IMR-90 (cell line): Measurements from ENCODE around the gene RNF141. TPM values are rescaled to one million over a fixed set of nuclear protein-coding genes. Genes with fewer than 3 reads are reported as not detected.

ENCODE experiments used
- ATAC-seq: fragments of 200-7000 bp; cut with Tn5 transposase; 2 replicates; pipeline ENCODE4 v1.9.1; 2020; ENCODE audit warnings: low read depth, mild to moderate bottlenecking, moderate library complexity
- BruUV-seq: library from RNA; stranded (reverse); fragments of 400-500 nt; replicated peaks from 2 replicates; lab custom pipeline; 2021; lab: Mats Ljungman, UMichigan
- CTCF ChIA-PET: fragments of 300-600 bp; formaldehyde crosslinking; extraction: SDS; loops from one replicate; lab custom pipeline; 2021; ENCODE audit warnings: antibody characterized with exemption; lab: Yijun Ruan, JAX
- POLR2A ChIA-PET: fragments of 300-600 bp; sonication (Branson Sonifier 250); formaldehyde crosslinking; loops from one replicate; lab custom pipeline; 2022; ENCODE audit warnings: antibody characterized with exemption; ENCODE audit not compliant: unreplicated experiment; lab: Charles Lee
- DNase-seq: peaks from one replicate; pipeline ENCODE4 v3.0.0; 2013
- H2AFZ ChIP-seq: replicated peaks from 2 replicates; pipeline ENCODE3; 2013; ENCODE audit warnings: low read length, mild to moderate bottlenecking; ENCODE audit not compliant: poor library complexity
- H2AK5ac ChIP-seq: 2 replicates; pipeline ENCODE4 v1.6.1; 2013; ENCODE audit warnings: low read depth, low read length, inconsistent platforms
- H2AK9ac ChIP-seq: replicated peaks from 2 replicates; pipeline ENCODE3; 2013; ENCODE audit warnings: mild to moderate bottlenecking, low read depth, low read length, moderate library complexity; ENCODE audit not compliant: poor library complexity
- H2BK120ac ChIP-seq: 2 replicates; pipeline ENCODE4 v1.6.1; 2013; ENCODE audit warnings: low read depth, low read length, inconsistent platforms
- H2BK15ac ChIP-seq: 3 replicates; pipeline ENCODE4 v1.6.1; 2013; ENCODE audit warnings: low read depth, low read length, inconsistent platforms
- H2BK20ac ChIP-seq: 2 replicates; pipeline ENCODE4 v1.6.1; 2013; ENCODE audit warnings: low read depth, mild to moderate bottlenecking, inconsistent platforms, low read length, moderate library complexity
- H2BK5ac ChIP-seq: 2 replicates; pipeline ENCODE4 v1.6.1; 2013; ENCODE audit warnings: mild to moderate bottlenecking, low read depth, low read length, inconsistent platforms; ENCODE audit not compliant: poor library complexity, severe bottlenecking
- H3K14ac ChIP-seq: replicated peaks from 2 replicates; pipeline ENCODE4 v1.6.1; 2013; ENCODE audit warnings: low read depth, low read length, inconsistent platforms
- H3K18ac ChIP-seq: 2 replicates; pipeline ENCODE4 v1.6.1; 2013; ENCODE audit warnings: low read depth, low read length, control low read depth
- H3K23ac ChIP-seq: 2 replicates; pipeline ENCODE4 v1.6.1; 2013; ENCODE audit warnings: low read depth, low read length, inconsistent platforms
- H3K27ac ChIP-seq: 2 replicates; pipeline ENCODE4 v1.5.1; 2013; ENCODE audit warnings: mild to moderate bottlenecking, control low read depth, low read length; ENCODE audit not compliant: insufficient read depth
- H3K27me3 ChIP-seq: 2 replicates; pipeline ENCODE4 v1.6.1; 2013; ENCODE audit warnings: low read length; ENCODE audit not compliant: control insufficient read depth, insufficient read depth
- H3K36me3 ChIP-seq: 2 replicates; pipeline ENCODE4 v1.6.1; 2013; ENCODE audit warnings: low read length, mixed read lengths; ENCODE audit not compliant: control insufficient read depth, insufficient read depth
- H3K4ac ChIP-seq: 2 replicates; pipeline ENCODE4 v1.6.1; 2013; ENCODE audit warnings: low read depth, low read length, inconsistent platforms
- H3K4me1 ChIP-seq: 2 replicates; pipeline ENCODE4 v1.6.1; 2013; ENCODE audit warnings: low read length, mixed read lengths; ENCODE audit not compliant: control insufficient read depth, insufficient read depth
- H3K4me2 ChIP-seq: 2 replicates; pipeline ENCODE4 v1.6.1; 2013; ENCODE audit warnings: low read depth, mild to moderate bottlenecking, control low read depth, low read length, moderate library complexity
- H3K4me3 ChIP-seq: 2 replicates; pipeline ENCODE4 v1.5.1; 2013; ENCODE audit warnings: low read depth, mild to moderate bottlenecking, control low read depth, low read length, moderate library complexity; ENCODE audit not compliant: insufficient read depth
- H3K56ac ChIP-seq: 2 replicates; pipeline ENCODE4 v1.6.1; 2013; ENCODE audit warnings: low read length, inconsistent platforms; ENCODE audit not compliant: insufficient read depth; ENCODE audit errors: extremely low read depth
- H3K79me1 ChIP-seq, 2 experiments: 2 replicates each; pipeline ENCODE4 v1.6.1; 2013; ENCODE audit warnings: low read length in 2 of 2, inconsistent platforms in 1 of 2, low read depth in 1 of 2
- H3K9ac ChIP-seq: 2 replicates; pipeline ENCODE4 v1.6.1; 2013; ENCODE audit warnings: low read depth, low read length, control low read depth
- H3K9me1 ChIP-seq: 2 replicates; pipeline ENCODE4 v1.6.1; 2013; ENCODE audit warnings: low read length, inconsistent platforms; ENCODE audit not compliant: insufficient read depth
- H3K9me3 ChIP-seq: 2 replicates; pipeline ENCODE4 v1.6.1; 2013; ENCODE audit warnings: low read length; ENCODE audit not compliant: control insufficient read depth, insufficient read depth
- H4K20me1 ChIP-seq: 2 replicates; pipeline ENCODE4 v1.6.1; 2013; ENCODE audit warnings: low read length, inconsistent platforms; ENCODE audit not compliant: insufficient read depth
- H4K5ac ChIP-seq: 2 replicates; pipeline ENCODE4 v1.6.1; 2013; ENCODE audit warnings: mild to moderate bottlenecking, low read depth, low read length, control low read depth
- H4K8ac ChIP-seq, 2 experiments: 2 replicates each; pipeline ENCODE4 v1.6.1; 2013; ENCODE audit warnings: low read depth in 2 of 2, low read length in 2 of 2, control low read depth in 1 of 2, inconsistent platforms in 1 of 2
- H4K91ac ChIP-seq: 2 replicates; pipeline ENCODE4 v1.6.1; 2013; ENCODE audit warnings: low read depth, low read length, inconsistent platforms; ENCODE audit not compliant: insufficient read depth
- FOS ChIP-seq: fragments of 150-350 bp; IDR thresholded peaks from 2 replicates; pipeline ENCODE4 v1.6.1; 2016; ENCODE audit warnings: low read depth, low read length
- SMC3 ChIP-seq: fragments of 150-350 bp; IDR thresholded peaks from 2 replicates; pipeline ENCODE4 v1.6.1; 2016; ENCODE audit warnings: low read depth, mild to moderate bottlenecking, antibody characterized with exemption, low read length, moderate library complexity
- WGBS, 2 experiments: methylation state at CpG; one replicate each; pipeline versions ENCODE4 v1.1.5 to v1.1.7; 2013; ENCODE audit warnings: missing lambda C conversion rate in 2 of 2; ENCODE audit not compliant: insufficient read length in 1 of 2; ENCODE audit errors: extremely low coverage in 2 of 2; 5-methylcytosine and 5-hydroxymethylcytosine counted together
- dilution Hi-C: fragments of 300-500 bp; cut with HindIII; formaldehyde crosslinking; loops from one replicate; pipeline ENCODE4 v1.14.3; 2018; ENCODE audit warnings: low sequenced_read_pairs; ENCODE audit not compliant: unreplicated experiment
- in situ Hi-C: fragments of 300-500 bp; cut with MboI; formaldehyde crosslinking; loops from 3 replicates; pipeline ENCODE4 v1.14.3; 2019; ENCODE audit warnings: low sequenced_read_pairs, inconsistent platforms, mixed read lengths
- intact Hi-C: fragments of 100-400 bp; cut with micrococcal nuclease; formaldehyde crosslinking; loops from 2 replicates; pipeline ENCODE4 v1.10.0; 2022
- polyA plus RNA-seq, 3 experiments: library from polyadenylated mRNA; depleted of rRNA; stranded (reverse); fragments of >200 nt; gene quantifications; 2 replicates each; pipeline ENCODE4 v1.2.3, GENCODE V29; 2012; ENCODE audit warnings: low replicate concordance in 1 of 3
- total RNA-seq: library from RNA; depleted of rRNA; stranded (reverse); fragments of >200 nt; gene quantifications from 2 replicates; pipeline ENCODE4 v1.2.3, GENCODE V29; 2012

RNF141 gene
- total and polyA plus RNA-seq, 2 of the 4 experiments (the other 2 are of a cell fraction), result 13.8 to 18.6 TPM

GRCh38 chr11:10529279-10529678, 11.7 kb downstream of the RNF141 start:
- Histone ChIP-seq H2AK9ac (no peak overlapping the region), H2BK120ac (peak overlapping the region; percentile 96), H3K56ac (peak overlapping the region; percentile 81), H4K91ac (peak overlapping the region; percentile 88), H2AK5ac (peak overlapping the region; percentile 81; the same call in 1 of the 2 replicates), H2BK20ac (peak overlapping the region; percentile 98), H3K4me3 (no peak overlapping the region), H4K5ac (peak overlapping the region; percentile 84; the same call in 1 of the 2 replicates), H3K4me2 (peak overlapping the region; percentile 68; the same call in 1 of the 2 replicates), H3K9ac (no peak overlapping the region; the same call in 1 of the 2 replicates), H3K27ac (peak overlapping the region; percentile 93; the same call in 1 of the 2 replicates), H3K9me3 (no peaks in the 10 kb centered on the region), H2BK5ac (peak overlapping the region; percentile 100), H3K23ac (peak overlapping the region; percentile 91), H4K8ac (peak overlapping the region; percentile 71 to 89), H3K14ac (peak overlapping the region; percentile 90), H3K27me3 (no peaks in the 10 kb centered on the region), H3K18ac (peak overlapping the region; percentile 99), H2AFZ (no peak overlapping the region), H3K36me3 (peaks cover 4% of the 10 kb centered on the region), H3K4me1 (peaks cover 14% of the 10 kb centered on the region), H3K4ac (peak overlapping the region; percentile 92; the same call in 1 of the 2 replicates), H2BK15ac (peak overlapping the region; percentile 87; the same call in 1 of the 3 replicates), H3K9me1 (peaks cover 2% of the 10 kb centered on the region), H4K20me1 (no peaks in the 10 kb centered on the region), H3K79me1 (peaks cover 6 to 11% of the 10 kb centered on the region in 2 experiments; a peak in 2 of 4 replicates)
- dilution Hi-C loops (no loop called here), in situ Hi-C loops (no loop called here), intact Hi-C loops (loop anchor here (1.0 to 10.0 kb wide), 4 partner anchors 12 to 204 kb away; partner anchors contain the start of gene RNF141)
- BruUV-seq, result no TSS peak
- ATAC-seq (peak; percentile 73), DNase-seq (peak; percentile 78)
- POLR2A ChIA-PET, result no interaction called here
- TF ChIP-seq FOS, result 0 out of 2 replicates have a peak, but pooled peaks have one; percentile 6
- TF ChIP-seq SMC3, result no peak
- no CpG with 5 or more reads among the region's 2 CpGs for WGBS, 2 experiments
- CTCF ChIA-PET, result no interaction called here
